GM18951 (cell line): ENCODE measurements around the gene EPB41.
"Not testable (repeated sequence)": the region's sequence is repeated elsewhere in the genome, so short reads cannot be mapped to it uniquely, and the experiment has no call there.

Experiments
- POLR2A ChIP-seq: IDR thresholded peaks from 4 replicates; pipeline ENCODE4 v1.6.1; 2011; ENCODE audit warnings: mild to moderate bottlenecking; ENCODE audit not compliant: insufficient read length, insufficient read depth; ENCODE audit errors: extremely low read depth
- in situ Hi-C: fragments of 300-500 bp; cut with MboI; formaldehyde crosslinking; loops from one replicate; pipeline ENCODE4 v1.12.0; 2022; ENCODE audit warnings: low sequenced_read_pairs, mixed read lengths, inconsistent platforms; ENCODE audit not compliant: unreplicated experiment

The EPB41 gene

GRCh38 chr1:29123053-29123886, 208.9 kb downstream of the EPB41 start:
- TF ChIP-seq POLR2A: no peak
- in situ Hi-C loops: no loop called here

DNA sequence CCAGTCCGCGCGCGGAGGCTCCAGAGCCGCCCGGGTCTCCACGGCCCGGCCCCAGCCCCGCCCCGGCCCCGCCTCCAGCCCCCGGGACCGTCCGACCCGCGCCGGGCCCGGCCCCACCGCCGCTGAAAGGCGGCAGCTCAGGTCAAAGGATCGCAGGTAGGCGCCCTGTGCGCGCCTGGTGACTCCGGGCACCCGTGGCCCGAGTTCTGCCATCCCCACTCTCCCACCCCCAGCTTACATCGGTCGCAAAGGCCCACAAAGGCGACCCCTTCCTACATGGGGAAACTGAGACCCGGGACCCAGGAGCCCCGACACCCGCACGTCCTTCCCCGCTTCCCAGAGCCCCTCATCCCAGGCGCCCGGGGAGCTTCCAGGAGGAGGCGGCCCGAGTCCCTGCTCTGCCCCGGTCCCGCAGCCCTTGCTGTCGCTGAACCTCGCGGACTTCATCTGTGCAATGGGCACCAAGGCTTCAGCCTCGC, 209.6 kb downstream of the EPB41 start, which contains the start of gene TMEM200B:
Gene TMEM200B (minus strand): TSS at position 17 of the 479 bp plus-strand sequence. CDS start 2,075 bp downstream, outside the sequence.
- in situ Hi-C loops: no loop called here
- no peak for TF ChIP-seq POLR2A

- in situ Hi-C loops: no loop called here
- TF ChIP-seq POLR2A: no peak
These were observed 210.2 kb downstream of the EPB41 start for GRCh38 chr1:29124366-29125236.

DNA sequence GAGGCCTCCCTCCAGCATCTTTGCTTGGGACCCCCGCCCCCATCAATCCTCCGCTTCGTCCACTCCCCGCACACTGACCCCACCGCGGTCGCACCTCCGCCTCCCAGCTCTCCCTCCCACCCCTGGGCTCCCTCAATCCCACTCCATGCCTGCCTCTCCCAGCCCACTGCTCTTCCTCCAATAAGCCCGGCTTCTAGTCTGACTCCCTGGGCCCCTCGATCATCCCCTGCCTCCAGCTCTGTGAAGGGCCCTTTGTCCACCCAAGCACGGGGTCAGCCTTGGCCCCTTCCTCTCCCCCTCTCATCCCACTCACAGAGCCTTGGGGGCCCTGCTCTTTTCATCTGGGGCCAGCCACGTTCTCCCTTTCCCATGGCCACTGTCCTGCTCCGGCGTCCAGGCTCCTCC, 210.9 kb downstream of the EPB41 start:
- TF ChIP-seq POLR2A: no peak
- in situ Hi-C loops: no loop called here

DNA sequence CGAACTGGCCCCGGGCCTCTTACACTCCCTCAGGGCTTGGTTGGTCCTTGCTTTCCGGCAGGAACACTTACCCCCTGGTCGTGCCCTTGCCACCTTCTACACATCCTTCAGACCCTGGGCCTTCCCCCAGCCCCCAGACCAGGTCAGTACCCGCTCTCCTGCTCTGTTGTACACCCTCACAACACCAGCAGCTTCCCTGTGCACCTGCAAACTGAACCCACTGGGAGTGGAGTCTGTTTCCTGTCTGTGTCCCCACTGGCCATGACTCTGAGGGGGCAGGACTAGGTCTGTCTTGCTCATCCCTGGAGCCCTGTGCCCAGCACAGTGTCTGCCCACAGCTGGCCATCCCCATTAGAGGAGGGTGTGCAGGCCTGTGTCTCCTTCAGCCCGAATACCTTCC, 211.4 kb downstream of the EPB41 start:
- TF ChIP-seq POLR2A: no peak
- in situ Hi-C loops: no loop called here

GRCh38 chr1:29126198-29126597, 211.8 kb downstream of the EPB41 start:
- in situ Hi-C loops: no loop called here
- no peak for TF ChIP-seq POLR2A

DNA sequence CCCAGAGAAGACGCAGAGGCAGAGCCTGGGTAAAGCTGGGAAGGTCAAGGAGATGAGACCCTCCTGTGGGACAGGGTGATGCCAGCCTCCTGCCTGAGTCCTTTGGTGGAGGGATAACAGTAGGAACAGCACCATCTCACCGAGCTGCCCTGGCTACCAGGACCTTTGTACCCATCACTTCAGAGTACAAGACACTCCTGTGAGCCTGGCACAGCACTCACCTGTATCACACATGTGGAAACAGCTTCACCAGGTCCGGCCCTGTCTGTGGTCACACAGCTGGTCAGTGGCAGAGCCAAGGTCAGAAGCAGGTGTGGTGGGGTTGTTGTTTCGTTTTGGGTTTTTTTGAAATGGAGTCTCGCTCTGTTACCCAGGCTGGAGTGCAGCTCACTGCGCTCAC, 214.4 kb downstream of the EPB41 start:
- in situ Hi-C loops: no loop called here
- no peak for TF ChIP-seq POLR2A

- in situ Hi-C loops: no loop called here
- TF ChIP-seq POLR2A: no peak
These were observed 215.5 kb downstream of the EPB41 start for GRCh38 chr1:29129916-29130315.

DNA sequence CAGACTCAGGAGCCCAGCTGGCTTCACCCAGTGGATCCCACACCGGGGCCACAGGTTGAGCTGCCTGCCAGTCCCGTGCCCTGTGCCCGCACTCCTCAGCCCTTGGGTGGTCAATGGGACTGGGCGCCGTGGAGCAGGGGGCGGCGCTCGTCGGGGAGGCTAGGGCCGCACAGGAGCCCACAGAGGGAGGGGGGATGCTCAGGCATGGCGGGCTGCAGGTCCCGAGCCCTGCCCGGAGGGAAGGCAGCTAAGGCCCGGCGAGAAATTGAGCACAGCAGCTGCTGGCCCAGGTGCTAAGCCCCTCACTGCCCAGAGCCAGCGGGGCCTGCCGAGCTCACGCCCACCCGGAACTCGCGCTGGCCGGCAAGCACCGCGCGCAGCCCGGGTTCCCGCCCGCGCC, 216.7 kb downstream of the EPB41 start:
- in situ Hi-C loops: not testable (repeated sequence)

- in situ Hi-C loops: no loop called here
- TF ChIP-seq POLR2A: no peak
These were observed 219.7 kb downstream of the EPB41 start for GRCh38 chr1:29133861-29134694.

DNA sequence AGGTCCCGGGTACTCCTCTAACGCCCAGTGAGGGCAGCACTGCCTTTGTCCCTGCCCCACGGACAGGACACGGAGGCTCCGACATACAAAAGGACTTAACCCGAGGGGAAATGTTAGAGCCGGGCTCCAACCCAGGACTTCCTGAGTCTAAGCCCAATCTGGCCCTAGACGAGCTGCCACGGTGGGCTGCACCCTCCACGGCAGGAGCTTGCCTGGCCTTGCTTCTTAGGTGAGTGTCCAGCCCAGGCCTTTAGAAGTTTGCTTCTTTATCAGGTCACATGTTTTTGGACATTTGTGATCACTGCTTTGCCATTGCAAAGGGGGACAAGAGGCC, 220.3 kb downstream of the EPB41 start:
- no peak for TF ChIP-seq POLR2A
- in situ Hi-C loops: no loop called here

DNA sequence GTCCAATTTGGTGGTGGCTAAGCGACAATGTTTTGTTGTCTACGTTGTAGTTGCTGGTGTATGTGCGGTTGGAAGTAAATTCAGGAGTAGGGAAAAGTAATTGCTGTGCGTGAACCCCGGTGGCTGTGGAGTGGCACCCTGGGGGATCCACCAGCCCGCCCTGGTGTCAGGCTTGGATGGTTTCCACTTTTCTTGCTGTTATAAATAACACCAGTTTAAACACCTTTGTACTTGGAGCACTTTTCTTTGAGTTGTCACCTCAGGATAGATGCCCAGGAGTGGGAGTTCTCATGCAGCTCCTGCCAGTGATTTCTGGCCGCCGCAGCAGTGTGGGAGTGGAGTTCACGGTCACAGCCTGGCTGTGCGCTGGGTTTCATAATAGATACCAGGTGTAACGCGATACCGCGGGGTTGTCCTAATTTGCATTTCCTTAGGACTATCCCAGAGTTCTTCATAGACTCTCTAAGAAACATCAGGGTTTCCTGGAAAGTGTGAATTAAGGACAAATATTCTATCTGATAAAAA, 222.1 kb downstream of the EPB41 start:
- in situ Hi-C loops: no loop called here

DNA sequence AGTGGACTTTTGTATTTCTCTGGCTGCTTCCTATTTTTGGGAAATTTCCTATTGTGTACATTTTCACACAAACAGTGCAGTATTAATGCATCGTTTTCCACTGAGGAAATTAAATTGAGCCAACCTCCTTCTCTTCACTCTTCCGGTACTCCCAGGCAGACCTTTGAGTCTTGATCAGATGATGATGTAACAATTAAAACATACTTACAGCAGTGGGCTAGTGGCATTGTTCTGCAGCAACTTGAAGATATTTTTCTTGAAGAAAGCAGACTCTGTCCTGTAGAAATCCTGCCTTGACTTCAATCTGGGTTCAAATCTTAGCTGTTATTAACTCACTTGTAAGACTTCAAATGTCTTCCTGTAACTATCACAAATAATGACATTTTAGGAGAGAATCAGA, 228.3 kb downstream of the EPB41 start:
- no peak for TF ChIP-seq POLR2A
- in situ Hi-C loops: no loop called here

More for the DNA sequence above, 222.1 kb downstream of the EPB41 start:
- TF ChIP-seq POLR2A: no peak
